ENCODE data around the gene SART3. TPM values are rescaled to one million over a fixed set of nuclear protein-coding genes. Genes with fewer than 3 reads are reported as not detected.

Gene SART3
- polyA plus RNA-seq, 1 of the 3 experiments (the other 2 are of a cell fraction): 28.9 TPM

- H3K27me3 ChIP-seq (ENCODE audit: insufficient read depth): no peaks in the 10 kb centered on the region
- CTCF ChIA-PET: interaction anchor here (1.1 to 16.0 kb wide), 3 partner anchors 10 to 244 kb away, joined by 3 to 503 read pairs (median 9); no protein-coding TSS in a partner anchor
- H3F3A ChIP-seq (replicated peaks; ENCODE audit: insufficient read depth): peaks cover 7% of the 10 kb centered on the region
- no peak for DNase-seq
- TF ChIP-seq FOXM1 (IDR thresholded peaks at IDR 0.05; ENCODE audit: low read depth): no peak
- TF ChIP-seq TEAD4 (IDR thresholded peaks at IDR 0.05; ENCODE audit: borderline replicate concordance, insufficient read depth): no peak
- TF ChIP-seq EZH2phosphoT487 (IDR thresholded peaks at IDR 0.05; ENCODE audit: borderline replicate concordance, low read depth): no peak
- TF ChIP-seq POLR2AphosphoS5 (IDR thresholded peaks at IDR 0.05; ENCODE audit: low read depth, low read length): no peak
- no peak for TF ChIP-seq REST (IDR thresholded peaks at IDR 0.05; ENCODE audit: low read depth, low read length)
- no peak for TF ChIP-seq RCOR1 (IDR thresholded peaks at IDR 0.05; ENCODE audit: low read length)
- TF ChIP-seq PBX3 (IDR thresholded peaks at IDR 0.05): no peak
- no peak for TF ChIP-seq GABPA (IDR thresholded peaks at IDR 0.05; ENCODE audit: low read depth)
- TF ChIP-seq NFIC (IDR thresholded peaks at IDR 0.05; ENCODE audit: borderline replicate concordance): no peak
- TF ChIP-seq EP300 (IDR thresholded peaks at IDR 0.05; ENCODE audit: borderline replicate concordance in 1 of 2, low read depth in 1 of 2, low read length in 1 of 2): no peak
- no peak for TF ChIP-seq CHD2 (IDR thresholded peaks at IDR 0.05; ENCODE audit: low read length, partially characterized antibody)
- no peak for TF ChIP-seq SIN3A (IDR thresholded peaks at IDR 0.05; ENCODE audit: borderline replicate concordance, low read depth, low read length)
- TF ChIP-seq USF1 (IDR thresholded peaks at IDR 0.05; ENCODE audit: borderline replicate concordance, low read depth): no peak
- no peak for TF ChIP-seq RXRA (IDR thresholded peaks at IDR 0.05; ENCODE audit: borderline replicate concordance, low read depth)
- no peak for TF ChIP-seq ELF1 (IDR thresholded peaks at IDR 0.05)
- no peak for TF ChIP-seq YY1 (IDR thresholded peaks at IDR 0.05; ENCODE audit: low read depth)
- TF ChIP-seq MEF2A (IDR thresholded peaks at IDR 0.05; ENCODE audit: borderline replicate concordance, low read depth): no peak
- WGBS (ENCODE audit: low lambda C conversion rate): 12% methylated on average over 3 of the region's 3 CpGs
- POLR2A ChIA-PET: interaction anchor here (0.7 kb wide), 1 partner anchor 345 kb away, joined by 4 read pairs; no protein-coding TSS in a partner anchor
- H3K36me3 ChIP-seq (replicated peaks in 1 of 2; ENCODE audit: control insufficient read depth in 1 of 2, insufficient read depth in 2 of 2, low read length in 1 of 2): peaks cover 7 to 14% of the 10 kb centered on the region in 2 experiments
- H3K4me2 ChIP-seq: peak overlapping the region; percentile 92
- peaks cover 89% of the 10 kb centered on the region for H3K79me2 ChIP-seq (ENCODE audit: insufficient read depth)
- H3K4me3 ChIP-seq (ENCODE audit: low read depth in 2 of 2, low read length in 1 of 2): peak overlapping the region; percentile 67 to 97
- H3K9ac ChIP-seq: peak overlapping the region; percentile 90; the same call in 1 of the 2 replicates
- no peaks in the 10 kb centered on the region for H3K9me2 ChIP-seq
- no peak overlapping the region for H2AFZ ChIP-seq (ENCODE audit: low read depth)
- no peaks in the 10 kb centered on the region for H3K9me3 ChIP-seq
- peak overlapping the region in 1 of 2 experiments; percentile 81; a peak in 1 of 4 replicates for H3K27ac ChIP-seq (ENCODE audit: low read depth in 2 of 2, low read length in 1 of 2)
- peaks cover 11 to 27% of the 10 kb centered on the region in 2 experiments; a peak in 3 of 4 replicates for H3K4me1 ChIP-seq (ENCODE audit: control insufficient read depth in 1 of 2, insufficient read depth in 2 of 2, low read depth in 1 of 2, low read length in 1 of 2)
- peaks cover 38% of the 10 kb centered on the region for H4K20me1 ChIP-seq (ENCODE audit: insufficient read depth)
These were observed 1.2 kb downstream of the SART3 start for GRCh38 chr12:108559748-108560147.
